Measurements from ENCODE around the gene KDM4B.
A peak's percentile ranks its signal among the peaks of the same experiment; 100 is the strongest.

The KDM4B gene

GRCh38 chr19:5016781-5017180 is 47.9 kb downstream of the KDM4B start:
- no peak for DNase-seq

- DNase-seq: no peak
Observed at GRCh38 chr19:5017235-5017634, 48.3 kb downstream of the KDM4B start.

- no peak for DNase-seq
Observed at GRCh38 chr19:5018224-5019015, 49.5 kb downstream of the KDM4B start.

GRCh38 chr19:5020368-5020767 is 51.5 kb downstream of the KDM4B start:
- DNase-seq: no peak

GRCh38 chr19:5021046-5021445 is 52.1 kb downstream of the KDM4B start:
- no peak for DNase-seq

- DNase-seq: no peak
Observed at GRCh38 chr19:5022066-5022860, 53.4 kb downstream of the KDM4B start.

GRCh38 chr19:5023128-5023571 is 54.2 kb downstream of the KDM4B start:
- DNase-seq: no peak

GRCh38 chr19:5024282-5024681 is 55.4 kb downstream of the KDM4B start:
- no peak for DNase-seq

- DNase-seq: no peak
Observed at GRCh38 chr19:5025027-5025426, 56.1 kb downstream of the KDM4B start.

- no peak for DNase-seq
Observed at GRCh38 chr19:5026706-5027273, 57.9 kb downstream of the KDM4B start.

- no peak for DNase-seq
Observed at GRCh38 chr19:5028229-5028886, 59.4 kb downstream of the KDM4B start.

GRCh38 chr19:5029596-5029995 is 60.7 kb downstream of the KDM4B start:
- DNase-seq: peak; percentile 61

- no peak for DNase-seq
Observed at GRCh38 chr19:5030136-5030820, 61.4 kb downstream of the KDM4B start.

- DNase-seq: no peak
Observed at GRCh38 chr19:5030822-5031221, 61.9 kb downstream of the KDM4B start.

GRCh38 chr19:5031231-5032100 is 62.6 kb downstream of the KDM4B start:
- peak; percentile 81 for DNase-seq

- no peak for DNase-seq
Observed at GRCh38 chr19:5032101-5032967, 63.4 kb downstream of the KDM4B start.

- DNase-seq: no peak
Observed at GRCh38 chr19:5035105-5035761, 66.3 kb downstream of the KDM4B start.

GRCh38 chr19:5035793-5036697 is 67.1 kb downstream of the KDM4B start:
- no peak for DNase-seq

All from activated CD4-positive, alpha-beta T cell treated with anti-CD3 and anti-CD28 coated beads, Interleukin-2, amount 50 U/mL, for 1 hour (primary cell).